Sigmoid colon (tissue), 7 donors: ENCODE data around the gene TEC. TPM values are rescaled to one million over a fixed set of nuclear protein-coding genes. Genes with fewer than 3 reads are reported as not detected.
"Not testable (repeated sequence)": the region's sequence is repeated elsewhere in the genome, so short reads cannot be mapped to it uniquely, and the experiment has no call there.

Experiments
- DNase-seq: peaks from one replicate; pipeline ENCODE4 v3.0.0-alpha.2; 2019
- H3K27ac ChIP-seq, 4 donors: fragments of 200-600 bp; sonication (generic); one replicate each; pipeline ENCODE4 v1.5.1; 2016 to 2019; ENCODE audit warnings: mild to moderate bottlenecking in 1 of 4
- H3K27me3 ChIP-seq, 3 donors: fragments of 200-600 bp; sonication (generic); one replicate each; pipeline ENCODE4 v1.5.1; 2019; ENCODE audit warnings: mild to moderate bottlenecking in 1 of 3
- H3K36me3 ChIP-seq, 4 donors: fragments of 200-600 bp; sonication (generic); one replicate each; pipeline ENCODE4 v1.5.1; 2016 to 2019
- H3K4me1 ChIP-seq, 4 donors: fragments of 200-600 bp; sonication (generic); one replicate each; pipeline ENCODE4 v1.5.1; 2017 to 2019
- H3K4me3 ChIP-seq, 4 donors: fragments of 200-600 bp; sonication (generic); one replicate each; pipeline ENCODE4 v1.5.1; 2017 to 2019; ENCODE audit warnings: mild to moderate bottlenecking in 2 of 4, moderate library complexity in 1 of 4
- H3K9me3 ChIP-seq, 4 donors: fragments of 200-600 bp in 3 of 4; sonication (generic) in 3 of 4; one replicate each; pipeline versions ENCODE4 v1.5.1 to v1.6.1; 2013 to 2019
- EP300 ChIP-seq, 4 donors: sonication (generic); formaldehyde crosslinking; IDR thresholded peaks; one replicate each; pipeline ENCODE4 v1.6.1; 2017; ENCODE audit warnings: antibody characterized with exemption in 4 of 4
- POLR2A ChIP-seq, 2 donors: fragments of 450-650 bp; IDR thresholded peaks; one replicate each; pipeline ENCODE4 v1.6.1; 2016; ENCODE audit warnings: antibody characterized with exemption in 2 of 2, mild to moderate bottlenecking in 2 of 2, moderate library complexity in 2 of 2
- POLR2AphosphoS5 ChIP-seq, 4 donors: sonication (generic); formaldehyde crosslinking; IDR thresholded peaks; one replicate each; pipeline ENCODE4 v1.6.1; 2017; ENCODE audit warnings: antibody characterized with exemption in 4 of 4
- WGBS, 2 donors: extraction: QIAGEN DNeasy Blood & Tissue Kit; methylation state at CpG; one replicate each; pipeline ENCODE4 v1.1.7; 2013; 5-methylcytosine and 5-hydroxymethylcytosine counted together
- intact Hi-C: fragments of 100-400 bp; cut with DNase I; formaldehyde crosslinking; loops from one replicate; pipeline ENCODE4 v1.15.1; 2023
- polyA plus RNA-seq, 3 donors: library from polyadenylated mRNA; stranded (reverse); fragments of 200-250 nt; gene quantifications; one replicate each; pipeline ENCODE4 v1.2.3, GENCODE V29; 2013
- total RNA-seq, 4 donors: library from RNA; depleted of rRNA; stranded (reverse); fragments of >200 nt; gene quantifications; one replicate each; pipeline ENCODE4 v1.1.0, GENCODE V29; 2016
- TF ChIP-seq, protein P1 (sequence below), 4 experiments: fragments of 450-650 bp in 3 of 4; fragments of 200-600 bp in 1 of 4; IDR thresholded peaks; one replicate each; pipeline ENCODE4 v1.5.1; 2016 to 2019; ENCODE audit warnings: antibody characterized with exemption in 4 of 4, mild to moderate bottlenecking in 3 of 4, moderate library complexity in 2 of 4
- donor health status: healthy with polysubstance abuse.
- donor health status: Bipolar disorder and iron deficiency.
- donor health status: healthy.

The TEC gene
- total and polyA plus RNA-seq, 7 donors = 1.1 to 5.3 (median 2.0) TPM

- H3K27ac ChIP-seq = no peak overlapping the region
- no peaks in the 10 kb centered on the region for H3K27me3 ChIP-seq
- intact Hi-C loops = no loop called here
- no peaks in the 10 kb centered on the region for H3K9me3 ChIP-seq
- TF ChIP-seq POLR2AphosphoS5 (IDR thresholded peaks at IDR 0.05) = no peak
- TF ChIP-seq POLR2A (IDR thresholded peaks at IDR 0.05) = no peak
- TF ChIP-seq, protein P1, sequence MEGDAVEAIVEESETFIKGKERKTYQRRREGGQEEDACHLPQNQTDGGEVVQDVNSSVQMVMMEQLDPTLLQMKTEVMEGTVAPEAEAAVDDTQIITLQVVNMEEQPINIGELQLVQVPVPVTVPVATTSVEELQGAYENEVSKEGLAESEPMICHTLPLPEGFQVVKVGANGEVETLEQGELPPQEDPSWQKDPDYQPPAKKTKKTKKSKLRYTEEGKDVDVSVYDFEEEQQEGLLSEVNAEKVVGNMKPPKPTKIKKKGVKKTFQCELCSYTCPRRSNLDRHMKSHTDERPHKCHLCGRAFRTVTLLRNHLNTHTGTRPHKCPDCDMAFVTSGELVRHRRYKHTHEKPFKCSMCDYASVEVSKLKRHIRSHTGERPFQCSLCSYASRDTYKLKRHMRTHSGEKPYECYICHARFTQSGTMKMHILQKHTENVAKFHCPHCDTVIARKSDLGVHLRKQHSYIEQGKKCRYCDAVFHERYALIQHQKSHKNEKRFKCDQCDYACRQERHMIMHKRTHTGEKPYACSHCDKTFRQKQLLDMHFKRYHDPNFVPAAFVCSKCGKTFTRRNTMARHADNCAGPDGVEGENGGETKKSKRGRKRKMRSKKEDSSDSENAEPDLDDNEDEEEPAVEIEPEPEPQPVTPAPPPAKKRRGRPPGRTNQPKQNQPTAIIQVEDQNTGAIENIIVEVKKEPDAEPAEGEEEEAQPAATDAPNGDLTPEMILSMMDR (IDR thresholded peaks at IDR 0.05) = no peak
- TF ChIP-seq EP300 (IDR thresholded peaks at IDR 0.05) = no peak
- no peak for DNase-seq
- H3K36me3 ChIP-seq = no peaks in the 10 kb centered on the region
- peaks cover 0 to 4% (median 0%) of the 10 kb centered on the region in 4 donors for H3K4me1 ChIP-seq
- H3K4me3 ChIP-seq = no peak overlapping the region
Observed at GRCh38 chr4:48190839-48191238, 78.8 kb downstream of the TEC start.

DNA sequence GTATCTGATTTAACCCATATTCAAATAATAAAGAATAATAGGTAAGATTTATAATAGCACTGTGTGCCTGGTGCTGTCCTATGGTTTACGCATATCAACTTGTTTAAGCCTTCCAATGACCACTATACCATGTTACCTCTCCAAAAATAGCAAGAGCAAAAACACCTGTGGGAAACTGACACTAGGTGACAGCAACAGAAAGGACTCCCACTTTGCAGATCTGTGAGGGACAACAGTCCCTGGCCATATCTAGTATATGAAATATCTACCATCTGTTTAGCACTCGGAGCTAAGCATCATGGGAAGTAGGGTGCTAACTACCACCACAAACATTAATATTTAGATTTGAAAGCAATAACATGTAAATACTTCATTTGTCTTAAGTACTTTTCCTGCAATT lies 79.9 kb downstream of the TEC start:
- no peak for DNase-seq
- intact Hi-C loops = no loop called here
- Histone ChIP-seq H3K27me3 (no peaks in the 10 kb centered on the region), H3K4me1 (no peaks in the 10 kb centered on the region), H3K4me3 (no peak overlapping the region), H3K9me3 (no peaks in the 10 kb centered on the region), H3K36me3 (no peaks in the 10 kb centered on the region), H3K27ac (no peak overlapping the region)
- WGBS, 2 donors = 65 to 87% methylated on average over 2 of the region's 2 CpGs
- TF ChIP-seq, protein P1 (IDR thresholded peaks at IDR 0.05) = no peak
- TF ChIP-seq EP300 (IDR thresholded peaks at IDR 0.05) (no peak), POLR2AphosphoS5 (IDR thresholded peaks at IDR 0.05) (no peak), POLR2A (IDR thresholded peaks at IDR 0.05) (no peak)

DNA sequence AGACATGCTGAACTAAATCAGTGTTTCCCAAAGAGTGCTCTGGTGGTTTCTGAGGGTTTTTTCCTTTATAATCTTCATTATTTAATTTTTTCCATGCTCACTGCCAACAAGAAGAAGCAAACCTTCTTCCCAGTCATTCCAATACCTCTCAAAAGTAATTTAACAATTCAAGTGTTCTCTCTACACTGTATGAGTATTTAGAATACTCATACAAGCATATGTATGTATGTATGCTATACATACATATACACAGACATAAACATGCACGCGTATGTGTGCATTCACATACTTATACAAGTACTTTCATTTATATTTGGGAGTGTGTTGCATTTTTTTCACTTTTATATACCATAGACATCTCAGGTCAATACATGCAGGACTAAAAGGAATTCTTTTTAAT lies 81.2 kb downstream of the TEC start:
- H3K36me3 ChIP-seq = no peaks in the 10 kb centered on the region
- TF ChIP-seq, protein P1 (IDR thresholded peaks at IDR 0.05) = no peak
- TF ChIP-seq EP300 (IDR thresholded peaks at IDR 0.05) (no peak), POLR2AphosphoS5 (IDR thresholded peaks at IDR 0.05) (no peak), POLR2A (IDR thresholded peaks at IDR 0.05) (no peak)
- H3K27ac ChIP-seq = no peak overlapping the region
- intact Hi-C loops = no loop called here
- no peak for DNase-seq
- WGBS, 2 donors = 95 to 99% methylated on average over 2 of the region's 2 CpGs
- no peaks in the 10 kb centered on the region for H3K4me1 ChIP-seq
- H3K9me3 ChIP-seq = no peaks in the 10 kb centered on the region
- H3K27me3 ChIP-seq = no peaks in the 10 kb centered on the region
- no peak overlapping the region for H3K4me3 ChIP-seq

GRCh38 chr4:48187813-48188212 lies 81.8 kb downstream of the TEC start:
- TF ChIP-seq, protein P1 (IDR thresholded peaks at IDR 0.05) = no peak
- TF ChIP-seq POLR2AphosphoS5 (IDR thresholded peaks at IDR 0.05) (no peak), POLR2A (IDR thresholded peaks at IDR 0.05) (no peak), EP300 (IDR thresholded peaks at IDR 0.05) (no peak)
- Histone ChIP-seq H3K9me3 (no peaks in the 10 kb centered on the region), H3K27ac (no peak overlapping the region), H3K27me3 (no peaks in the 10 kb centered on the region), H3K4me3 (no peak overlapping the region), H3K4me1 (no peaks in the 10 kb centered on the region), H3K36me3 (no peaks in the 10 kb centered on the region)
- no peak for DNase-seq
- WGBS, 2 donors = 71 to 86% methylated on average over 2 of the region's 2 CpGs
- intact Hi-C loops = no loop called here

GRCh38 chr4:48187066-48187465 lies 82.6 kb downstream of the TEC start:
- H3K27me3 ChIP-seq, H3K9me3 ChIP-seq, H3K36me3 ChIP-seq, DNase-seq, H3K4me3 ChIP-seq, intact Hi-C loops, H3K4me1 ChIP-seq, H3K27ac ChIP-seq: not testable (repeated sequence)
- WGBS, 2 donors = 66 to 74% methylated on average over 3 of the region's 5 CpGs

DNA sequence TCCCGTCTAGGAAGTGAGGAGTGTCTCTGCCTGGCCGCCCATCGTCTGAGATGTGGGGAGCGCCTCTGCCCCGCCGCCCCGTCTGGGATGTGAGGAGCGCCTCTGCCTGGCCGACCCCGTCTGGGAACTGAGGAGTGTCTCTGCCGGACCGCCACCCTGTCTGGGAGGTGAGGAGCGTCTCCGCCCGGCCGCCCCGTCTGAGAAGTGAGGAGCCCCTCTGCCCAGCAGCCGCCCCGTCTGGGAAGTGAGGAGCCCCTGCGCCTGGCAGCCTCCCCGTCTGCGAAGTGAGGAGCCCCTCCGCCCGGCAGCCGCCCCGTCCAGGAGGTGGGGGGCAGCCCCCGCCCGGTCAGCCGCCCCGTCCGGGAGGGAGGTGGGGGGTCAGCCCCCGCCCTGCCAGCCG lies 83.2 kb downstream of the TEC start:
- H3K27ac ChIP-seq, H3K36me3 ChIP-seq, H3K4me1 ChIP-seq, H3K27me3 ChIP-seq, H3K4me3 ChIP-seq, H3K9me3 ChIP-seq, intact Hi-C loops: not testable (repeated sequence)
- DNase-seq = peak; percentile 57
- WGBS, 2 donors = 96 to 98% methylated on average over 33 of the region's 33 CpGs
